Measurements from ENCODE around the gene RAB35. TPM values are rescaled to one million over a fixed set of nuclear protein-coding genes. Genes with fewer than 3 reads are reported as not detected.

Gene RAB35
- total RNA-seq, 1 donor from 2014 or later, result 26.9 TPM

- H3K27me3 ChIP-seq (ENCODE audit: control insufficient read depth, insufficient read depth, low read length), result no peaks in the 10 kb centered on the region
- H3K4me3 ChIP-seq (ENCODE audit: low read depth, low read length), result no peak overlapping the region
- FAIRE-seq, result no peak
- DNase-seq (ENCODE audit: low read depth), result no peak
- no peak for TF ChIP-seq CTCF (IDR thresholded peaks at IDR 0.05; ENCODE audit: insufficient read depth, low read length, severe bottlenecking)
- H3K36me3 ChIP-seq (ENCODE audit: control insufficient read depth, insufficient read depth, low read length), result peaks cover 28% of the 10 kb centered on the region
Measured at GRCh38 chr12:120096671-120097202, 19.8 kb downstream of the RAB35 start.

DNA sequence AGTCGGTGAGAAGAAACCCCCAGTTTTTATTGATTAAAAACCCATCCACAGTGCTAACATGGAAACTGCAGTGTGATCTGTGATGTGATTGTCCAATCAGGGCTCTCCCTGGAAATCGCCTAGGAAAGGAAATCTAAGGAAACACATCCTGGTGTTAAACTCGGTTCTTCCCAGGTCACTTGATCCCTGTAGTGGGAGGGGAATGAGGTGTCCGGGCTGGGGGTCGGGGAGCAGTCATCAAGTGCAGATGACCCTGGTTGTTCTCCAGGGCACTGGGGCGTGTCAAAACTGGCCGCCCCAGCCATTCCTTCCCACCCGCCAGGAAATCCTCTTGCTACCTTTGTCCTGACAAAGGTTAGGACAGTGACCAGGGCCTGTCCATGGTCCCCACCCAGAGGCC, 20.8 kb downstream of the RAB35 start:
- no peak for DNase-seq (ENCODE audit: low read depth)
- Histone ChIP-seq H3K36me3 (ENCODE audit: control insufficient read depth, insufficient read depth, low read length) (peaks cover 33% of the 10 kb centered on the region), H3K4me3 (ENCODE audit: low read depth, low read length) (no peak overlapping the region), H3K27me3 (ENCODE audit: control insufficient read depth, insufficient read depth, low read length) (no peaks in the 10 kb centered on the region)
- FAIRE-seq, result no peak
- no peak for TF ChIP-seq CTCF (IDR thresholded peaks at IDR 0.05; ENCODE audit: insufficient read depth, low read length, severe bottlenecking)

DNA sequence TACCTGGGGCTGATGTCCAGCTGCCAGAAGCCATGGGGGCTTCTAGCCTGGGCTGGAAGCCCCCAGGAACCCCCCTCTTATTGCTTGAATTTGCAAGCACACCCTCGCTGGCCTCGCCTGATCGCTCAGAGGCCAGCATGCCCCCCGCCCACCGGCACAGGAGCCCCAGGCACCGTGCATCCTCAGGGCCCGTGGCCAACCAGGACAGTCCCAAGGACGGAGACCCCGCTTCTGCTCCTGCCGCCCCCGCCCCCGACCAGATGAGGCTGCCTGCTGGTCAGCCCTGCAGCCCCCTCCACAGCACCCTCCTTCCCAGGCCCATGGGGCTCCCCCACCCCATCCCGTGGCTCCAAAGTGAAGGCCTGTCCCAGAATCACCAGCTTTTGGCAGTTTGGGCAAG, 21.2 kb downstream of the RAB35 start:
- H3K4me3 ChIP-seq (ENCODE audit: low read depth, low read length), result no peak overlapping the region
- FAIRE-seq (no peak), DNase-seq (ENCODE audit: low read depth) (no peak)
- peaks cover 29% of the 10 kb centered on the region for H3K36me3 ChIP-seq (ENCODE audit: control insufficient read depth, insufficient read depth, low read length)
- TF ChIP-seq CTCF (IDR thresholded peaks at IDR 0.05; ENCODE audit: insufficient read depth, low read length, severe bottlenecking), result no peak
- no peaks in the 10 kb centered on the region for H3K27me3 ChIP-seq (ENCODE audit: control insufficient read depth, insufficient read depth, low read length)

- FAIRE-seq (no peak), DNase-seq (ENCODE audit: low read depth) (no peak)
- H3K36me3 ChIP-seq (ENCODE audit: control insufficient read depth, insufficient read depth, low read length), result peaks cover 29% of the 10 kb centered on the region
- no peak for TF ChIP-seq CTCF (IDR thresholded peaks at IDR 0.05; ENCODE audit: insufficient read depth, low read length, severe bottlenecking)
- H3K4me3 ChIP-seq (ENCODE audit: low read depth, low read length), result no peak overlapping the region
- no peaks in the 10 kb centered on the region for H3K27me3 ChIP-seq (ENCODE audit: control insufficient read depth, insufficient read depth, low read length)
Measured at GRCh38 chr12:120094485-120094884, 22.1 kb downstream of the RAB35 start.

DNA sequence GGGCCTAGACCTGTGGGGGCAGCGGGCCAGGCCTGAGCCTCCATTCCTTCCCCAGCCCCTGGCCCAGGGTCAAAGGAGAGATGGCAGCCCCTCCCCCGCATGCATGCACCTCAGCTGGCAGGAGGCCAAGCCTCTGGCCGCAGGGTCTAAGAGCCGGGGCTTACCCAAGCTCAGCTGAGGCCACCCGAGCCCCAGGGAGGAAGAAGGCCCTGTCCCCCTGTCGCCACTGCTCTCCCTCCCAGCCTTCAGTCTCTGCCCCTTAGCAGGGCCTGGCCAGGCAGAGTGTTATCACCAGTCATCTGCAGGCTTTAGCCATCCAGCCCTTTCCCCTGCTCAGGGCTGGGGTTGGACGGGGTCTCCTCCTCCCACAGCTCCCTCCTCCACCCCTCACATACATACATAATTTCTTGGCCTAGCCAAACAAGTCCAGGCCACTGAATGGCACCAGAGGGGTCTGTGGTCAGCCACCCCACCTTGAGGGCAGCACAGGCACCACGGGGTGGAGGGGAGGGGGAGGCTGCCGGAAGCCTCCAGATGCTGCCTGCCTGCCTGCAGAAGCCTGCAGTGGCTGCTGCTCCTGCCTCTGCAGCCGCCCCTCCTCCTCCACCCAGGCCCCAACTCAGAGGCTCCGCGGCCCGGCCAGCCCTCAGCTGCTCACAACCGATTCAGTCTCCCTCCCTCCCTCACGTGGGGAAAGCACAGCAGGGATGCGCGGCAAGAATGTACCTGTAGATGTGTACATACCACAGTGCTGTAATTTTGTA, 22.8 kb downstream of the RAB35 start:
- H3K4me3 ChIP-seq (ENCODE audit: low read depth, low read length), result no peak overlapping the region
- peaks cover 24% of the 10 kb centered on the region for H3K36me3 ChIP-seq (ENCODE audit: control insufficient read depth, insufficient read depth, low read length)
- no peak for TF ChIP-seq CTCF (IDR thresholded peaks at IDR 0.05; ENCODE audit: insufficient read depth, low read length, severe bottlenecking)
- no peak for DNase-seq (ENCODE audit: low read depth)
- FAIRE-seq, result no peak
- no peaks in the 10 kb centered on the region for H3K27me3 ChIP-seq (ENCODE audit: control insufficient read depth, insufficient read depth, low read length)

GRCh38 chr12:120093336-120093591, 23.3 kb downstream of the RAB35 start:
- DNase-seq (ENCODE audit: low read depth) (no peak), FAIRE-seq (no peak)
- peaks cover 20% of the 10 kb centered on the region for H3K36me3 ChIP-seq (ENCODE audit: control insufficient read depth, insufficient read depth, low read length)

More at GRCh38 chr12:120093336-120093591, 23.3 kb downstream of the RAB35 start:
- no peak for TF ChIP-seq CTCF (IDR thresholded peaks at IDR 0.05; ENCODE audit: insufficient read depth, low read length, severe bottlenecking)
- H3K27me3 ChIP-seq (ENCODE audit: control insufficient read depth, insufficient read depth, low read length), result no peaks in the 10 kb centered on the region
- H3K4me3 ChIP-seq (ENCODE audit: low read depth, low read length), result no peak overlapping the region

Measured in bronchial epithelial cell (primary cell).